Stimulated activated CD8-positive, alpha-beta memory T cell treated with anti-CD3 and anti-CD28 coated beads, Interleukin-2, amount 100 ng/mL, for 1 hour (primary cell): ENCODE measurements around the gene KCNT2.

Experiments
- DNase-seq, 2 donors: peaks; one replicate each; pipeline ENCODE4 v3.0.0-alpha.2; 2020; ENCODE audit warnings: low read depth in 2 of 2

KCNT2 gene

DNA sequence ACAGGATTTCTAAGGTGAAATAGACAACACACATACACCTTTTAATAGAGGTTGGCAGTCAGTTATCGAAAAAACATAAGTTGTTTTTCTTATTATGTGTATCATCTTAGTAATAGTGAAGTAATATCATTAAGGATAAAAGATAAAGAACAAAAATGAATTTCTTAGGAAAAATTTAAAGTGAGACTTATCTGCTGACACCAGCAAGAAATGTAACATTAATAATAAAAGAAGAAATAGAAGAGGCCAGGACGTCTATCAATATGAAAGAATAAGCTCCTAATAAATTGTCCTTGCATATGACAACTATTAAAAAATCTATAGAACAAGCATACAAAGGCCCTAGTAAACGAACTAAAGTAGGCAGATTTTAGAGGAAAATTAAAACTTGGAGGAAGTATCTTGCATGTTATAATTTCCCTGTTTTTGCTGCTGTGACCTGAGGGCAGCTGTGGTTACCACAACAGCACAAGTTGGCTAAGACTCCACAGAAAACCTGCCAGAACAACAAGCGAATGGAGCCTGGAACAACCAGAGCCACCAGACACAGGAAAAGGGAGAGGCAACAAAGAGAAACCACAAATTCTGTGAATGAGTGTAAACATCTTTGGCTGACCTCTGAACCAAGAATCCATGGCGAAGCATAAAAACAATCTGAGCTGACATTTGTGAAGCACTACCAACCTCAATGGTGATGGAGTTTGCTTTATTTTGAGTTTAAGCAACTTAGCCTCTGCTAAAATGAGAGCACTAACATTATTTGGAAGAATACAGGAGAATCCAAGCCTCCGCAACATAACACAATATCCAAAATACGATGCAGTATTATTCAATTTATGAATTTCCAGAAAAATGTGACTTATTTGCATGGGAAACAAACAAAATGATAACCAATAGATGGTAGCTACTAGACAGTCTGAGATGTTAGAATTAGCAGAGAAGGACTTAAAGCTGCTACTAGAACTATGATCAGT, 207.5 kb downstream of the KCNT2 start:
- DNase-seq = no peak

DNA sequence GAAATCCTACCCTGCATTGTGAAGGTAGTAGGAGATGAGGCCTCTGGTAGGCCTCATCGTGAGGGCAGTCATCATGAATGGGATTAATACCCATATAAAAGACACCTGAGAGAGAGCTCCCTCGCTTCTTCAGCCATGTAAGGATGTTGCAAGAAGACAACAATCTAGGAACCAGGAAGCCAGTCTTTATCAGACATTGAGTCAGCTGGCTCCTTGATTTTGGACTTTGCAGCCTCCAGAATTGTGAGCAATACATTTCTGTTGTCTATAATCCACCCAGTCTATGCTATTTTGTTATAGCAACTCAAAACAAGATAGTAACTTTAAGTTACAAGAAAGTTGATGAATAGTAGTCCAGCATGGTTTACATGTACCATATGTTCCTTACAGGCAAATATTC, 208.5 kb downstream of the KCNT2 start:
- no peak for DNase-seq

DNA sequence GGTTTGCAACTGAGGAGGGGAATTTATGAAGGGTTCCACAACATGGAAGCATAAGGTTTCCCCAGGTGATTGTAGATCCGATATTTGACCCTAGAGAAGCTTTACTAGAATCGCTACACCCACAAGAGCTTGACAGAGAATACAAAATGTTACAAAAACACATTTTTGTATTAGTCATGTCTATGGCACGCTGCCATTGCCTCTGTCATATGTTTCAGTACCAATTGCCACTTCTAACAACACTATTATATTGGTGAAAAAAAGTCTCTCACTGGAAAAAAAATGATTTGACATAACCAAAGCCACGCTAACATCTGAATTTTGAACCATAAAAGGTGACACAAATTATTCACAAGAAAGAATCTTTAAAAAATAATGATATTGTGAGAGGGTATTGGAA, 214.5 kb downstream of the KCNT2 start:
- DNase-seq = no peak

- DNase-seq = no peak
Measured at GRCh38 chr1:196393282-196393681, 215.0 kb downstream of the KCNT2 start.

GRCh38 chr1:196387766-196388165, 220.5 kb downstream of the KCNT2 start:
- no peak for DNase-seq

DNA sequence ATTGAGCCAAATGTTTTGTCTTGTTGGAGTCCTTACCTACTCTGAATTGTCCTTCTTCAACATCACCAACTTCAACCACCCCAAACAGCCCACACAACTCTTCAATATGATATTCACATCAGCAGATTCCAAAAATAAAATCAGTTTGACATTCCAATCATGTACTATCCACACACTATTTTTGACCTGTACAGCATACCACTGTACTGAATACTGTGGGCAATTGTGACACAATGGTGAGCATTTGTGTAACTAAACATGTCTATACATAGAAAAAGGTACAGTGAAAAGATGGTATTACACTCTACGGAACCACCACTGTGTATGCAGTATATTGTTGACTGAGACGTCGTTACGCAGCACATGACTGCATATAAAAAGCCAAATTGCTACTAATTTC, 223.1 kb downstream of the KCNT2 start:
- DNase-seq = no peak

- no peak for DNase-seq
Measured at GRCh38 chr1:196382383-196382782, 225.9 kb downstream of the KCNT2 start.

GRCh38 chr1:196381544-196381943, 226.7 kb downstream of the KCNT2 start:
- DNase-seq = no peak

GRCh38 chr1:196380316-196380715, 227.9 kb downstream of the KCNT2 start:
- no peak for DNase-seq

GRCh38 chr1:196377811-196378210, 230.4 kb downstream of the KCNT2 start:
- no peak for DNase-seq

DNA sequence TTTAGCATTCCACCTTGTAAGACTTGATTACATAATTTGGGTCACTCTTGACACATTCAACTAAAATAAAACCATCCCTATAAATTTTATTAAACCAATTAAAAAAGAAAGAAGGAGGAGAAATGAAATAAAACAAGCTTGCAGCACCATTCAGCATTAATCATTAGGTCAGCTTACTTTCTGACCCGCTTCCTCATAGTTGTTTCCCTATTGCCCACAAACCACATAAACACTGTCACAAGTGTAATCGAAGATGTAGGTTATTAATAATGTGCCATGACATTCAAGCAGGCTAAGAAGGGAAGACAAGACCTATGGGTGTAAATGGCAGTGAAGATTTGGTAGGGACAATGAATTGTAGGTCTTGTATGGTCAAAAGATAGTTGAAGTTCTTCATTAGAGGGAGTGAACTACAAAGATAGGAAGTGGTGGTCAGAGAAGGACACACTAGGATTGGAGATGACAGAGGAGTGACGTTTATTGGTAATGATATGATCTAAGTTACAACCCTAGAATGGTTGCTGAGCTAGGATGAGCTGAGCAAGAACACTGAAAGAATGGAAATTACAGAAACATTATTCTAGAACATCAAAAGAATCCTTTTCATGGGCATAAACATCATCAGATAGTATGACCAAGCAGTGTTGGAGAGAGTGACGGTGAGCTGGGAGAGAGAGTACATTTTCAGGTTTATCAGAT, 231.5 kb downstream of the KCNT2 start:
- no peak for DNase-seq

DNA sequence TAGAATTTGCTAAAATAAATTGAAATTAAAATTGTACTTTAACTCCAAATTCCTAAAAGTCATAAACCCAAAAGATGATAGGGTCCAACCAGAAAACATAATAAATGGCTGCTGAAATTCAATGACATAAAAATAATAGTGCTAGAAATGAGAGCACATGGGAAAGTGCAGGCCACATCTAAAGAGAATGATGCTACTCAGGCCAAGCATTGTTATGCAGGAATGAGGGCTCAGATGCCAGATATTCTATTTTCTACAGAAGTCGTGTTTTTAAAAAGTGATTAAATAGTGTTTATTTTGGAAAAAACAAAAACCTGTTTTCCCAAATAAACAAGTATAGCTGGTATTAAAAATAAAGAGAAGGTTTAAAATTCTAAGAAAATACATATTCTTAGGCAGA, 234.4 kb downstream of the KCNT2 start:
- DNase-seq = no peak

DNA sequence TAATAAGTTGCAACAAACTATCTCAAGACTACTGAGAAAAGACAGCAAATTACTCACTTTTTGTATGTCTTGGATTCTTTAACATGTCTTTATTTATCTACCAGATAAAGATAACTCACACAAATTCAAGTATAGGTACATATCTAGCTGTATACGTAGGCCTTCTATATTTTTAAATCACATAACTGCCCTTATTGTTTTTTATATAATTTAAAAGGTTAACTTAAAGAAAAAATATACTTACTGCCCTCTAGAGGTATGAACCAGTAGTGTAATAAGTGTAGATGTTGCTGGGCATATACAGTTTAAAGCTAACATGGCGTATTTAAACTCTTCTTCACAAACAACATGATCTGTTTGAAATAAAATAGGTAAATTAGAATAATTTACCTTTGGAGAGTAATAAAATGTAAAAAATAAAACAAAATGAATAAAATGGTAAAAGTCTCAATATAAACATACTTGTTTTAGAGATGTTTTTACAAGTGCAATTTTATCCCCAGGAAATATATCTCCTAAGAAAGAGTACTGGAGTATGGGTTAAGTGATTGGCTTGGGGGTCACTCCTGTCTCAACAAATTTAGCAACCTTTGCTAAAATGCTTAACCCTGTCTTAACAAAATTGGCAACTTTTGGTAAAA, 235.2 kb downstream of the KCNT2 start:
- no peak for DNase-seq

GRCh38 chr1:196367838-196368237, 240.4 kb downstream of the KCNT2 start:
- no peak for DNase-seq

- DNase-seq = no peak
Measured at GRCh38 chr1:196366817-196367495, 241.3 kb downstream of the KCNT2 start.

- DNase-seq = no peak
Measured at GRCh38 chr1:196361112-196361714, 247.0 kb downstream of the KCNT2 start.

GRCh38 chr1:196357913-196358312, 250.3 kb downstream of the KCNT2 start:
- DNase-seq = no peak

- no peak for DNase-seq
Measured at GRCh38 chr1:196355206-196355786, 252.9 kb downstream of the KCNT2 start.

GRCh38 chr1:196344453-196344852, 263.8 kb downstream of the KCNT2 start:
- no peak for DNase-seq

DNA sequence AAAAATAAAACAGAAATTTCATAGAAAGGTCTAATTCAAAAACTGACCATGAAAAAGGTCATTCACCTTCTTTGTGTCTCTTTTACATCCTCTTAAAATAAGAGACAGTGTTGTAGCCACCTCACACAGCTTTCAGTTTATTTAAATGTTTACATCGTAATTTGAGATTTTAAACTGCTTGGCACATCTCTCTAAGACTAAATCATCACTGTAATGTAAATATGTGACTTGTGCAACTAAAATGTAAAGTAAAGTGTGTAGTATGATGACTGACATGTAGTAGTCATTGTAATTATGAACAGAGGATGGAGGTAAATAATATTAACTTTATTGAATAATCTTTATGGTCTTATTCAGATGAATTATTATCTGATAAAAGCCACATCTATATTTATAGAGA, 283.9 kb downstream of the KCNT2 start:
- no peak for DNase-seq

DNA sequence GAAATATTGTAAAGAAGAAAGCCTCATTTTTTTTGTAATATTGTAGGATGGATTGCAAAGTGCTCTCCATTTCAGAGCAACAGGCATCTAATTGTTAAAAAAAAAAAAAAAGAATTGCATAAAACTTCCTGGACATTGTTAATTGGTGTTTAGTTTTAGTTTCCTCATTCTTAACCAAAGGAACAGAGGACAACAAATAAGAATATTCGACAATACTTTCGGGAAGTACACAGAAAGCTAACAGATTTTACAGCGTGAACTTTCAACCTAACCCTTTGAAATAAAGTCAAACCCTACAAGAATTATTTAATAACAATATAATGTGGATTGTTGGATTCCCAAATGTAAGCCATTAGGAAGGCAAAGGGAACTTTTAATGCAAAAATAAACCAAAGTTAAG, 284.4 kb downstream of the KCNT2 start:
- DNase-seq = no peak
